ENCODE measurements around the gene MMAB. TPM values are rescaled to one million over a fixed set of nuclear protein-coding genes. Genes with fewer than 3 reads are reported as not detected.

Gene MMAB
- total RNA-seq, 4 donors from 2014 or later = 22.3 to 39.6 (median 31.1) TPM

DNA sequence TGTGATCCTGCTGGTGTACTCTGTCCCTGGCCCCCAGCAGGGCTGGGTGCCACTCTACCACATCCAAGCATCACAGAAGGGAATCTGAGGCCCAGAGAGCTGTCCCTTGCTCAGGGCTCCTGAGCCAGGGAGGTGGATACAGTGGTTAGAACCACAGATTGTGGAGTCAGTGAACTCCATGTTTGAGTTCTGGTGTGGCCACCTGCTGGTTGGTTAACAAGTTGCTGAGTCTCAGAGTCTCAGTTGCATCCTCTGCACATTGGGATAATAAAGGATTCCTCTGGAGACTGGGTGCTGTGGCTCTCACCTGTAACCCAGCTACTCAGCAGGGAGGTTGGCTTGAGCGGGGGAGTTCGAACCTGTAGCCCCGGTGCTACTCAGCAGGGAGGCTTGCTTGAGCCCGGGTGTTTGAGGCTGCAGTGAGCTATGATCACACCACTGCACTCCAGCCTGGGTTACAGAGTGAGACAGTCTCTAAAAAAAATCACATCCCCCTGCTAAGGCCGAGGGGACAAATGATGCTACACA, 39.7 kb upstream of the MMAB start:
- no peak for ATAC-seq
- WGBS, 2 donors (ENCODE audit: low coverage in 1 of 2) = no CpG with 5 or more reads among the region's 5 CpGs
- Histone ChIP-seq H3K4me1 (no peaks in the 10 kb centered on the region), H3K36me3 (no peaks in the 10 kb centered on the region), H3K4me3 (no peak overlapping the region), H3K27me3 (peaks cover 92% of the 10 kb centered on the region), H3K27ac (no peak overlapping the region), H3K9me3 (no peaks in the 10 kb centered on the region)
- TF ChIP-seq EP300 (IDR thresholded peaks at IDR 0.05) (no peak), POLR2A (IDR thresholded peaks at IDR 0.05) (no peak), POLR2AphosphoS5 (IDR thresholded peaks at IDR 0.05) (no peak)
- TF ChIP-seq, protein P1, sequence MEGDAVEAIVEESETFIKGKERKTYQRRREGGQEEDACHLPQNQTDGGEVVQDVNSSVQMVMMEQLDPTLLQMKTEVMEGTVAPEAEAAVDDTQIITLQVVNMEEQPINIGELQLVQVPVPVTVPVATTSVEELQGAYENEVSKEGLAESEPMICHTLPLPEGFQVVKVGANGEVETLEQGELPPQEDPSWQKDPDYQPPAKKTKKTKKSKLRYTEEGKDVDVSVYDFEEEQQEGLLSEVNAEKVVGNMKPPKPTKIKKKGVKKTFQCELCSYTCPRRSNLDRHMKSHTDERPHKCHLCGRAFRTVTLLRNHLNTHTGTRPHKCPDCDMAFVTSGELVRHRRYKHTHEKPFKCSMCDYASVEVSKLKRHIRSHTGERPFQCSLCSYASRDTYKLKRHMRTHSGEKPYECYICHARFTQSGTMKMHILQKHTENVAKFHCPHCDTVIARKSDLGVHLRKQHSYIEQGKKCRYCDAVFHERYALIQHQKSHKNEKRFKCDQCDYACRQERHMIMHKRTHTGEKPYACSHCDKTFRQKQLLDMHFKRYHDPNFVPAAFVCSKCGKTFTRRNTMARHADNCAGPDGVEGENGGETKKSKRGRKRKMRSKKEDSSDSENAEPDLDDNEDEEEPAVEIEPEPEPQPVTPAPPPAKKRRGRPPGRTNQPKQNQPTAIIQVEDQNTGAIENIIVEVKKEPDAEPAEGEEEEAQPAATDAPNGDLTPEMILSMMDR (IDR thresholded peaks at IDR 0.05) = no peak

DNA sequence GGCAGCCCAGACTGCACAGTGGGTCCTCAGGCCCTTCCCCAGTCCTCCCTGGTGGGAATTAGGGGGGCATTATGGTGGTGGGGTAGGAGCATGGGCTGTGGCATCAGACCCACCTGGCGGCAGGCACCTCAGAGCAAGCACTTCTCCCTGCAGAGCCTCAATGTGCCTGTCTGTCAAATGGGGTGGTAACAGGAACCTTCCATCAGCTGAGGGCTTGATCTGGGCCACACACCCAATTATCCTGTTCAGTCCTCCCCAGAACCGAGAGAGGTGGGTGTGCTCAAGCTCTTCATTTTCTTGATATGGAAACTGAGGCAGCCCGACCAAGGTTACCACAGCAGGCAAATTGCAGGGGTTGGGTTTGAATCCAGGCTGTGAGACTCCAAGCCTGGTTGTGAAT, 38.7 kb upstream of the MMAB start:
- Histone ChIP-seq H3K4me3 (no peak overlapping the region), H3K36me3 (no peaks in the 10 kb centered on the region), H3K4me1 (peaks cover 0 to 3% (median 0%) of the 10 kb centered on the region in 3 donors), H3K27me3 (peaks cover 97% of the 10 kb centered on the region), H3K27ac (no peak overlapping the region), H3K9me3 (no peaks in the 10 kb centered on the region)
- TF ChIP-seq, protein P1 (IDR thresholded peaks at IDR 0.05) = no peak
- TF ChIP-seq EP300 (IDR thresholded peaks at IDR 0.05) = no peak
- TF ChIP-seq POLR2A (IDR thresholded peaks at IDR 0.05) = no peak
- ATAC-seq = no peak
- WGBS, 2 donors (ENCODE audit: low coverage in 1 of 2) = 88 to 100% methylated on average over 1 to 2 of the region's 3 CpGs

DNA sequence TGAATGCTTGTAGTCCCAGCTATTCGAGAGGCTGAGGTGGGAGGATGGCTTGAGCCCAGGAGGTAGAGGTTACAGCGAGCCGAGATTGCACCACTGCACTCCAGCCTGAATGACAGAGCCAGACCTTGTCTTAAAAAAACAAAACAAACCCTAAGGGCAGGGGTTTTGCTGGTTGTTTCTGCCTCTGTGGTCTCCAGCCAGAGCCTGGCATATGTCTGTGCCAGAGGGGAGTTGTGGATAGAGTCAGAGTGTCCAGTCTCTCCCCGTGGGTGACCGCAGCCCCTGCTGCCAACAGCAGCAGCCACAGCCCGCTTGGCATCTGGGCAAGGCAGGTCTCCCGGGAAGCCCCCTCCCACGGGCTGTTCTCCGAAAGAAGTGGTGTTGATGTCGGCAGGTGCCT, 37.9 kb upstream of the MMAB start:
- Histone ChIP-seq H3K4me3 (no peak overlapping the region), H3K36me3 (no peaks in the 10 kb centered on the region), H3K4me1 (peaks cover 0 to 11% (median 0%) of the 10 kb centered on the region in 3 donors), H3K9me3 (no peaks in the 10 kb centered on the region), H3K27me3 (peaks cover 96% of the 10 kb centered on the region), H3K27ac (no peak overlapping the region)
- TF ChIP-seq EP300 (IDR thresholded peaks at IDR 0.05) = no peak
- TF ChIP-seq, protein P1 (IDR thresholded peaks at IDR 0.05) = no peak
- TF ChIP-seq POLR2A (IDR thresholded peaks at IDR 0.05) = no peak
- no peak for TF ChIP-seq POLR2AphosphoS5 (IDR thresholded peaks at IDR 0.05)
- WGBS, 2 donors (ENCODE audit: low coverage in 1 of 2) = 36% methylated on average over 2 of the region's 10 CpGs; no CpG with 5 or more reads in 1 of the 2 donors
- ATAC-seq = no peak

DNA sequence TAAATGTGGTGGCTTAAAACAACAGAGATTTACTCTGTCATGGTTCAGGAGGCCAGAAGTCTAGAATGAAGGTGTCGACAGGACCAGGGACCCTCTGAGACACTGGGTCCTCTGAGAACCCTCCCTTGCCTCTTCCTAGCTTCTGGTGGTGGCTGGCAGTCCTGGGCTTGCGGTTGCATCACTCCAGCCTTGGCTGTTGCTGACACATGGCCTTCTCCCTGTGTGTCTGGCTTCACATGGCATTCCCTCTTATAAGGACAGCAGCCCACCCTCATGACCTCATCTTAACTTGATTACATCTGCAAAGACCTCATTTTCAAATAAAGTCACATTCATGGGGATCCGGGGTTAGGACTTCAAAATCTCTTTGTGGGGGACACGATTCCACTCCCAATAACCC, 37.2 kb upstream of the MMAB start:
- Histone ChIP-seq H3K4me3 (no peak overlapping the region), H3K4me1 (peaks cover 0 to 14% (median 0%) of the 10 kb centered on the region in 3 donors), H3K36me3 (no peaks in the 10 kb centered on the region), H3K9me3 (no peaks in the 10 kb centered on the region), H3K27ac (no peak overlapping the region), H3K27me3 (peaks cover 98% of the 10 kb centered on the region)
- TF ChIP-seq, protein P1 (IDR thresholded peaks at IDR 0.05) = no peak
- no peak for TF ChIP-seq POLR2AphosphoS5 (IDR thresholded peaks at IDR 0.05)
- TF ChIP-seq EP300 (IDR thresholded peaks at IDR 0.05) = no peak
- no peak for TF ChIP-seq POLR2A (IDR thresholded peaks at IDR 0.05)
- ATAC-seq = no peak
- WGBS, 2 donors (ENCODE audit: low coverage in 1 of 2) = 90 to 100% methylated on average over 2 to 3 of the region's 4 CpGs

DNA sequence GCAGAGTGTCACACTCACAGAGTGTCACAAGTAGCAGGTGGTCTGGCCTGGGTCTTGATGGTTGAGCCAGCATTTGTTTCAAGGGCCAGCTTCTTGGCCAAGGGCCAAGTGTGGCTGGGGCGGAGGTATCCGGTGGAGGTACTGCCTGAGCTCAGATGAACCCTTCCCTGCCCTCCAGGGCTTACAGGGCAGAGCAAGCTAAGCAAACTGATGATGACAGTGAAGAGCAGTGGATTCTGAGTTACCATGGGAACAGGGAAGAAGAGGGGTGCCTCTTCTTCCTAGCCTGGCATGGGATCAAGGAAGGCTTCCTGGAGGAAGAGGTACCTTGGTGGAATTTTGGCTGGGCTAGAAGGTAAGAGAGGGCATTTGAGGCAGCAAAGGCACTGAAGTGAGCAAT, 36.0 kb upstream of the MMAB start:
- no peak overlapping the region for H3K27ac ChIP-seq
- ATAC-seq = no peak
- peaks cover 95% of the 10 kb centered on the region for H3K27me3 ChIP-seq
- H3K9me3 ChIP-seq = no peaks in the 10 kb centered on the region
- peaks cover 0 to 14% (median 0%) of the 10 kb centered on the region in 3 donors for H3K4me1 ChIP-seq
- no peak overlapping the region for H3K4me3 ChIP-seq
- no CpG with 5 or more reads among the region's 2 CpGs for WGBS, 2 donors (ENCODE audit: low coverage in 1 of 2)
- no peak for TF ChIP-seq POLR2AphosphoS5 (IDR thresholded peaks at IDR 0.05)
- TF ChIP-seq EP300 (IDR thresholded peaks at IDR 0.05) = no peak
- TF ChIP-seq, protein P1 (IDR thresholded peaks at IDR 0.05) = no peak
- TF ChIP-seq POLR2A (IDR thresholded peaks at IDR 0.05) = no peak
- H3K36me3 ChIP-seq = no peaks in the 10 kb centered on the region

Measured in gastroesophageal sphincter (tissue), 4 donors.